Measurements from ENCODE around the gene DAPK2.

Gene DAPK2

GRCh38 chr15:64029633-64030032 lies 16.7 kb downstream of the DAPK2 start:
- H3K27me3 ChIP-seq (ENCODE audit: insufficient read depth, low read length, poor library complexity, severe bottlenecking): no peaks in the 10 kb centered on the region
- H3K4me2 ChIP-seq (ENCODE audit: low read depth, low read length, poor library complexity, severe bottlenecking): no peak overlapping the region
- no peak overlapping the region for H3K9ac ChIP-seq (ENCODE audit: low read depth, low read length, poor library complexity, severe bottlenecking)
- no peak overlapping the region for H2AFZ ChIP-seq (ENCODE audit: low read length)
- H3K9me2 ChIP-seq (replicated peaks; ENCODE audit: low read depth, low read length): no peaks in the 10 kb centered on the region
- no peaks in the 10 kb centered on the region for H3K79me2 ChIP-seq (ENCODE audit: insufficient read depth, low read length)
- H3K4me3 ChIP-seq (ENCODE audit: low read length, poor library complexity, severe bottlenecking): no peak overlapping the region
- no peaks in the 10 kb centered on the region for H3K36me3 ChIP-seq (ENCODE audit: insufficient read depth, low read length)
- no peaks in the 10 kb centered on the region for H4K20me1 ChIP-seq (ENCODE audit: insufficient read depth, low read length, poor library complexity, severe bottlenecking)
- no peaks in the 10 kb centered on the region for H3F3A ChIP-seq (ENCODE audit: low read depth)
- TF ChIP-seq CTCF (conservative IDR thresholded peaks at IDR 0.05; ENCODE audit: low read length): no peak
- no peak for TF ChIP-seq EZH2phosphoT487 (IDR thresholded peaks at IDR 0.05; ENCODE audit: borderline replicate concordance)
- no peaks in the 10 kb centered on the region for H3K9me3 ChIP-seq (ENCODE audit: insufficient read depth, low read depth, low read length)
- H3K4me1 ChIP-seq (ENCODE audit: insufficient read depth, low read length, poor library complexity, severe bottlenecking): no peaks in the 10 kb centered on the region

- H3K9me2 ChIP-seq (replicated peaks; ENCODE audit: low read depth, low read length): no peaks in the 10 kb centered on the region
- no peaks in the 10 kb centered on the region for H3F3A ChIP-seq (ENCODE audit: low read depth)
- H3K4me1 ChIP-seq (ENCODE audit: insufficient read depth, low read length, poor library complexity, severe bottlenecking): no peaks in the 10 kb centered on the region
- no peak overlapping the region for H2AFZ ChIP-seq (ENCODE audit: low read length)
- H3K4me3 ChIP-seq (ENCODE audit: low read length, poor library complexity, severe bottlenecking): no peak overlapping the region
- H3K4me2 ChIP-seq (ENCODE audit: low read depth, low read length, poor library complexity, severe bottlenecking): no peak overlapping the region
- TF ChIP-seq EZH2phosphoT487 (IDR thresholded peaks at IDR 0.05; ENCODE audit: borderline replicate concordance): no peak
- no peak for TF ChIP-seq CTCF (conservative IDR thresholded peaks at IDR 0.05; ENCODE audit: low read length)
- H3K9ac ChIP-seq (ENCODE audit: low read depth, low read length, poor library complexity, severe bottlenecking): no peak overlapping the region
- H3K36me3 ChIP-seq (ENCODE audit: insufficient read depth, low read length): no peaks in the 10 kb centered on the region
- H4K20me1 ChIP-seq (ENCODE audit: insufficient read depth, low read length, poor library complexity, severe bottlenecking): no peaks in the 10 kb centered on the region
- no peaks in the 10 kb centered on the region for H3K27me3 ChIP-seq (ENCODE audit: insufficient read depth, low read length, poor library complexity, severe bottlenecking)
- no peaks in the 10 kb centered on the region for H3K9me3 ChIP-seq (ENCODE audit: insufficient read depth, low read depth, low read length)
- no peaks in the 10 kb centered on the region for H3K79me2 ChIP-seq (ENCODE audit: insufficient read depth, low read length)
Measured at GRCh38 chr15:64029110-64029509, 17.2 kb downstream of the DAPK2 start.

GRCh38 chr15:64026591-64026990 lies 19.7 kb downstream of the DAPK2 start:
- Histone ChIP-seq H3K9ac (ENCODE audit: low read depth, low read length, poor library complexity, severe bottlenecking) (no peak overlapping the region), H3F3A (ENCODE audit: low read depth) (no peaks in the 10 kb centered on the region), H3K4me2 (ENCODE audit: low read depth, low read length, poor library complexity, severe bottlenecking) (no peak overlapping the region), H2AFZ (ENCODE audit: low read length) (no peak overlapping the region), H3K9me2 (replicated peaks; ENCODE audit: low read depth, low read length) (no peaks in the 10 kb centered on the region), H4K20me1 (ENCODE audit: insufficient read depth, low read length, poor library complexity, severe bottlenecking) (no peaks in the 10 kb centered on the region), H3K27me3 (ENCODE audit: insufficient read depth, low read length, poor library complexity, severe bottlenecking) (no peaks in the 10 kb centered on the region), H3K79me2 (ENCODE audit: insufficient read depth, low read length) (no peaks in the 10 kb centered on the region), H3K4me3 (ENCODE audit: low read length, poor library complexity, severe bottlenecking) (no peak overlapping the region), H3K9me3 (ENCODE audit: insufficient read depth, low read depth, low read length) (no peaks in the 10 kb centered on the region), H3K4me1 (ENCODE audit: insufficient read depth, low read length, poor library complexity, severe bottlenecking) (no peaks in the 10 kb centered on the region), H3K36me3 (ENCODE audit: insufficient read depth, low read length) (no peaks in the 10 kb centered on the region)
- TF ChIP-seq CTCF (conservative IDR thresholded peaks at IDR 0.05; ENCODE audit: low read length): no peak
- TF ChIP-seq EZH2phosphoT487 (IDR thresholded peaks at IDR 0.05; ENCODE audit: borderline replicate concordance): no peak

Data from Loucy (cell line).